Adipocyte (in vitro differentiated cells): ENCODE results near the gene CYP4B1.
"Not testable (repeated sequence)": the region's sequence is repeated elsewhere in the genome, so short reads cannot be mapped to it uniquely, and the experiment has no call there.

Experiments
- DNase-seq: peaks from one replicate; pipeline ENCODE4 v3.0.0-alpha.2; 2015; ENCODE audit warnings: low read depth
- H3K27me3 ChIP-seq: replicated peaks from 2 replicates; pipeline ENCODE4 v1.7.0; 2013; ENCODE audit warnings: mild to moderate bottlenecking, low read length, moderate library complexity; ENCODE audit not compliant: control insufficient read depth, insufficient read depth
- H3K36me3 ChIP-seq: 2 replicates; pipeline ENCODE4 v1.7.0; 2013; ENCODE audit warnings: low read length, mild to moderate bottlenecking, moderate library complexity; ENCODE audit not compliant: control insufficient read depth, insufficient read depth, severe bottlenecking
- H3K4me1 ChIP-seq: 2 replicates; pipeline ENCODE4 v1.7.0; 2013; ENCODE audit warnings: mild to moderate bottlenecking, low read length, moderate library complexity; ENCODE audit not compliant: control insufficient read depth, insufficient read depth
- H3K4me3 ChIP-seq: 2 replicates; pipeline ENCODE4 v1.7.0; 2013; ENCODE audit warnings: mild to moderate bottlenecking, low read length, moderate library complexity
- H3K9ac ChIP-seq: 2 replicates; pipeline ENCODE4 v1.7.0; 2013; ENCODE audit warnings: mild to moderate bottlenecking, low read length, moderate library complexity
- H3K9me3 ChIP-seq: 2 replicates; pipeline ENCODE4 v1.7.0; 2013; ENCODE audit warnings: mild to moderate bottlenecking, low read length, moderate library complexity; ENCODE audit not compliant: control insufficient read depth

The CYP4B1 gene

GRCh38 chr1:46857660-46858065 lies 58.8 kb downstream of the CYP4B1 start:
- H3K9me3 ChIP-seq, H3K36me3 ChIP-seq, H3K4me1 ChIP-seq, DNase-seq, H3K9ac ChIP-seq, H3K4me3 ChIP-seq, H3K27me3 ChIP-seq: not testable (repeated sequence)

GRCh38 chr1:46862348-46862747 lies 63.5 kb downstream of the CYP4B1 start:
- no peak overlapping the region for H3K9ac ChIP-seq
- no peak overlapping the region for H3K4me3 ChIP-seq
- peaks cover 14% of the 10 kb centered on the region for H3K9me3 ChIP-seq
- no peaks in the 10 kb centered on the region for H3K36me3 ChIP-seq
- no peak for DNase-seq
- H3K27me3 ChIP-seq = no peaks in the 10 kb centered on the region
- H3K4me1 ChIP-seq = no peaks in the 10 kb centered on the region
